ENCODE data around the gene PDLIM5.

PDLIM5 gene

GRCh38 chr4:94527556-94528233 lies 76.0 kb downstream of the PDLIM5 start:
- Histone ChIP-seq H3K27me3 (ENCODE audit: control insufficient read depth, insufficient read depth, low read length) (no peaks in the 10 kb centered on the region), H3K4me1 (ENCODE audit: control insufficient read depth, insufficient read depth, low read length) (peaks cover 6% of the 10 kb centered on the region; the same call in 1 of the 2 replicates), H3K9me3 (ENCODE audit: control insufficient read depth, insufficient read depth, low read depth, low read length) (no peaks in the 10 kb centered on the region), H3K4me3 (ENCODE audit: low read depth, low read length) (no peak overlapping the region), H3K9ac (ENCODE audit: low read length) (no peak overlapping the region), H3K36me3 (ENCODE audit: control insufficient read depth, insufficient read depth, low read length) (no peaks in the 10 kb centered on the region), H3K27ac (ENCODE audit: low read depth, low read length) (no peak overlapping the region)

- Histone ChIP-seq H3K27ac (ENCODE audit: low read depth, low read length) (no peak overlapping the region), H3K9me3 (ENCODE audit: control insufficient read depth, insufficient read depth, low read depth, low read length) (no peaks in the 10 kb centered on the region), H3K27me3 (ENCODE audit: control insufficient read depth, insufficient read depth, low read length) (no peaks in the 10 kb centered on the region), H3K36me3 (ENCODE audit: control insufficient read depth, insufficient read depth, low read length) (no peaks in the 10 kb centered on the region), H3K4me1 (ENCODE audit: control insufficient read depth, insufficient read depth, low read length) (peaks cover 13% of the 10 kb centered on the region), H3K4me3 (ENCODE audit: low read depth, low read length) (no peak overlapping the region), H3K9ac (ENCODE audit: low read length) (no peak overlapping the region)
Observed at GRCh38 chr4:94528792-94529451, 77.2 kb downstream of the PDLIM5 start.

GRCh38 chr4:94530073-94530472 lies 78.3 kb downstream of the PDLIM5 start:
- Histone ChIP-seq H3K27me3 (ENCODE audit: control insufficient read depth, insufficient read depth, low read length) (no peaks in the 10 kb centered on the region), H3K9me3 (ENCODE audit: control insufficient read depth, insufficient read depth, low read depth, low read length) (no peaks in the 10 kb centered on the region), H3K4me3 (ENCODE audit: low read depth, low read length) (no peak overlapping the region), H3K27ac (ENCODE audit: low read depth, low read length) (no peak overlapping the region), H3K36me3 (ENCODE audit: control insufficient read depth, insufficient read depth, low read length) (no peaks in the 10 kb centered on the region), H3K4me1 (ENCODE audit: control insufficient read depth, insufficient read depth, low read length) (peaks cover 24% of the 10 kb centered on the region), H3K9ac (ENCODE audit: low read length) (no peak overlapping the region)

GRCh38 chr4:94531991-94532789 lies 80.4 kb downstream of the PDLIM5 start:
- H3K4me1 ChIP-seq (ENCODE audit: control insufficient read depth, insufficient read depth, low read length) = peaks cover 45% of the 10 kb centered on the region
- no peak overlapping the region for H3K9ac ChIP-seq (ENCODE audit: low read length)
- no peaks in the 10 kb centered on the region for H3K9me3 ChIP-seq (ENCODE audit: control insufficient read depth, insufficient read depth, low read depth, low read length)
- H3K4me3 ChIP-seq (ENCODE audit: low read depth, low read length) = no peak overlapping the region
- H3K27ac ChIP-seq (ENCODE audit: low read depth, low read length) = no peak overlapping the region
- no peaks in the 10 kb centered on the region for H3K27me3 ChIP-seq (ENCODE audit: control insufficient read depth, insufficient read depth, low read length)
- no peaks in the 10 kb centered on the region for H3K36me3 ChIP-seq (ENCODE audit: control insufficient read depth, insufficient read depth, low read length)

GRCh38 chr4:94533405-94534223 lies 81.9 kb downstream of the PDLIM5 start:
- Histone ChIP-seq H3K9me3 (ENCODE audit: control insufficient read depth, insufficient read depth, low read depth, low read length) (no peaks in the 10 kb centered on the region), H3K4me3 (ENCODE audit: low read depth, low read length) (no peak overlapping the region), H3K9ac (ENCODE audit: low read length) (no peak overlapping the region), H3K27me3 (ENCODE audit: control insufficient read depth, insufficient read depth, low read length) (no peaks in the 10 kb centered on the region), H3K36me3 (ENCODE audit: control insufficient read depth, insufficient read depth, low read length) (no peaks in the 10 kb centered on the region), H3K27ac (ENCODE audit: low read depth, low read length) (no peak overlapping the region), H3K4me1 (ENCODE audit: control insufficient read depth, insufficient read depth, low read length) (peaks cover 58% of the 10 kb centered on the region)

- H3K4me1 ChIP-seq (ENCODE audit: control insufficient read depth, insufficient read depth, low read length) = peaks cover 63% of the 10 kb centered on the region
- peak overlapping the region; percentile 70 for H3K27ac ChIP-seq (ENCODE audit: low read depth, low read length)
- no peaks in the 10 kb centered on the region for H3K27me3 ChIP-seq (ENCODE audit: control insufficient read depth, insufficient read depth, low read length)
- H3K9ac ChIP-seq (ENCODE audit: low read length) = no peak overlapping the region
- H3K9me3 ChIP-seq (ENCODE audit: control insufficient read depth, insufficient read depth, low read depth, low read length) = no peaks in the 10 kb centered on the region
- H3K36me3 ChIP-seq (ENCODE audit: control insufficient read depth, insufficient read depth, low read length) = no peaks in the 10 kb centered on the region
- H3K4me3 ChIP-seq (ENCODE audit: low read depth, low read length) = peak overlapping the region; percentile 33
Observed at GRCh38 chr4:94534401-94535312, 82.9 kb downstream of the PDLIM5 start.

- Histone ChIP-seq H3K9ac (ENCODE audit: low read length) (no peak overlapping the region), H3K4me1 (ENCODE audit: control insufficient read depth, insufficient read depth, low read length) (peaks cover 73% of the 10 kb centered on the region), H3K27me3 (ENCODE audit: control insufficient read depth, insufficient read depth, low read length) (no peaks in the 10 kb centered on the region), H3K9me3 (ENCODE audit: control insufficient read depth, insufficient read depth, low read depth, low read length) (no peaks in the 10 kb centered on the region), H3K27ac (ENCODE audit: low read depth, low read length) (0 out of 2 replicates have a peak overlapping the region, but pooled peaks have one; percentile 36), H3K4me3 (ENCODE audit: low read depth, low read length) (no peak overlapping the region), H3K36me3 (ENCODE audit: control insufficient read depth, insufficient read depth, low read length) (no peaks in the 10 kb centered on the region)
Observed at GRCh38 chr4:94536049-94536448, 84.3 kb downstream of the PDLIM5 start.

- Histone ChIP-seq H3K4me3 (ENCODE audit: low read depth, low read length) (peak overlapping the region; percentile 27; the same call in 1 of the 2 replicates), H3K36me3 (ENCODE audit: control insufficient read depth, insufficient read depth, low read length) (no peaks in the 10 kb centered on the region), H3K9me3 (ENCODE audit: control insufficient read depth, insufficient read depth, low read depth, low read length) (no peaks in the 10 kb centered on the region), H3K4me1 (ENCODE audit: control insufficient read depth, insufficient read depth, low read length) (peaks cover 74% of the 10 kb centered on the region), H3K27me3 (ENCODE audit: control insufficient read depth, insufficient read depth, low read length) (no peaks in the 10 kb centered on the region), H3K27ac (ENCODE audit: low read depth, low read length) (peak overlapping the region; percentile 36), H3K9ac (ENCODE audit: low read length) (no peak overlapping the region)
Observed at GRCh38 chr4:94536649-94537469, 85.1 kb downstream of the PDLIM5 start.

GRCh38 chr4:94537921-94538628 lies 86.3 kb downstream of the PDLIM5 start:
- H3K27ac ChIP-seq (ENCODE audit: low read depth, low read length) = no peak overlapping the region
- no peaks in the 10 kb centered on the region for H3K9me3 ChIP-seq (ENCODE audit: control insufficient read depth, insufficient read depth, low read depth, low read length)
- no peaks in the 10 kb centered on the region for H3K36me3 ChIP-seq (ENCODE audit: control insufficient read depth, insufficient read depth, low read length)
- H3K9ac ChIP-seq (ENCODE audit: low read length) = no peak overlapping the region
- no peak overlapping the region for H3K4me3 ChIP-seq (ENCODE audit: low read depth, low read length)
- H3K4me1 ChIP-seq (ENCODE audit: control insufficient read depth, insufficient read depth, low read length) = peaks cover 74% of the 10 kb centered on the region
- H3K27me3 ChIP-seq (ENCODE audit: control insufficient read depth, insufficient read depth, low read length) = no peaks in the 10 kb centered on the region
